Bone marrow (tissue), 2 donors: ENCODE data around the gene METTL17.
A peak's percentile ranks its signal among the peaks of the same experiment; 100 is the strongest.
"Not testable (repeated sequence)": the region's sequence is repeated elsewhere in the genome, so short reads cannot be mapped to it uniquely, and the experiment has no call there.

Experiments
- DNase-seq, 2 donors: peaks; one replicate each; lab custom pipeline; 2025; lab: John Stamatoyannopoulos, UW

Gene METTL17

DNA sequence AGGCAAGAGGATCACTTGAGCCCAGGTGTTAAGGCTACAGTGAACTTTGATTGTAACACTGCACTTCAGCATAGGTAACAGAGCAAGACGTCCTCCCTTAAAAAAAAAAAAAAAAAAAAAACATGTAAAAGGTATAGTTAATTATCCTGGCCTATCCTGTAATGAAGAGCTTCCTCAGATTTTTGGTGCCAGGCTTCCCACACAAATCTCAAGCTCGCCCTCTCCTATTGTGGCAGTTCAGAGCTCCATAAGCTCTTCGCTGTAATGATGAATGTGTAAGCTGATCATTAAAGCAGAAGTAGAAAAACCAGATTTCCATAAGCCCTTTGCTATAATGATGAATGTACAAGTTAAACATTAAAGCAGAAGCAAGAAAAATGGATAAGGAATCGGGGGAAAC is 7.3 kb downstream of the METTL17 start:
- no peak for DNase-seq

DNA sequence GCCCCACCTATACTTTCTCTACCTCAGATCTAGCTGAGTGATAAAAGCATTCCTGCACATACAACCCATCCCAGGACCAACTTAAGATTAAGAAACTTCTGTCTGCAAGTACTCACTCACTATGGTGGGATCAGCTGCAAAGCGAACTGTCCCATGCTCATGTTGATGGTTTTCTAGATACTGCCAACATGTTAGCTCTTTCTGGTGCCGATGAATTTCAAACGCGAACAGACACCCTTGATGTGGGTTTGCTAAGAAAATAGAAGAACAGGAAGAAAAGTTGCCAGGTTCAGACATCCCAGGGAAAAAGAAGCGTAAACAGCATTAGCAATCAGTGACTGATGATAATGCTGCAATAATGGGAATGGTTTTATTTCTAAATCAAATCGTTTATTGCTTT is 7.8 kb downstream of the METTL17 start:
- DNase-seq, result no peak

DNA sequence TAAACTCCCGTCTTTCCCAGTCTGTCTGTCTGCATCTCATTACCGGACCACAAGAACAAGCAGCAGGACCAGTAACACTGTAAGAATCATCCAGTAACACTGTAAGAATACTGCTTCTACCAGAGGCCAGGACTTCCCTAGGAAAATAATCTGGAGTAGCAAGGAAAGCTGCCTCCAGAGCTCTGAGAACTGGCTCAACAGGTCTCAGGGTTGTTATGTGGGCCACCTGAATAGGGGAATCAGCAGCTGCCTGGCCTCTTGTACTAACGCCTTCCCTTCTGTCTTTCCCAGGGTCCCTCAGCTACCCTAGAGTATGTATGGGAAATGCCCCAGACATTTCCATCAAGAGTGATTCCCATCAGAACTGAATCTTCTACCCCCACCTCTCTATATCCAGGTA is 8.4 kb downstream of the METTL17 start:
- DNase-seq, result no peak

DNA sequence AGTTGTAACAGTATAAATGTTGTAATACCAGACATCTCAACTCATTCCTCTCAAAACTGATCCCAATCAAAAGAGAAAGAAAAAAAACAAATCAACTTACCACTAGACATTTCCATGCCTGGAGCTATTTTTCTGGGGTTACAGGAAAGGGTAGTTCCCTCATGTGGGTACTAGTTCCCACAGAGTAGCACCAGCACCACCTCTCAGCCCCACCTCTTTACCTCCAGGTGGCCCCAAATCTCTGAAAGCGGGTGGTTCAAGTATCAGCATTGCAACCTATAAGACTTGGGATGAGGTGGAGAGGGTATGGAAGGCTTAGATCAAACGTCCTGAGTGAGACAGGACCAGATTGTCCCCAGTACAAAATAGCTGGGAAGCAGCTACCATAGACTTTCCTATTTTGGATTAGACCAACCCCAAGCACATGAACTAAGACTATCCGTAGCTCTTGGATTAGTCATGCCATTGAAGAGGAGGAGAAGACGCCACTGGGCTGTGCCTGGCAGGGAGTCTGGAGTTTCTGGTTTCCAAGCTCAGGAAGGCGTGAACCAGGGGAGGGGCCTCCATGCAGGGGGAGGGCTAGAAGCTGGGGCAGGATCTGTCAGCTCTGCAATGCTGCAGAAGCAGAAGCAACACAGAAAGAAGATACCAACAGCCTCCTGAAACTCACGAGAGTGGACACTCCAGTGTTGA is 9.0 kb downstream of the METTL17 start, which contains the start of gene SLC39A2:
Gene SLC39A2 (plus strand): TSS at position 620 of the 693 bp plus-strand sequence. CDS start 154 bp downstream, outside the sequence.
- no peak for DNase-seq

DNA sequence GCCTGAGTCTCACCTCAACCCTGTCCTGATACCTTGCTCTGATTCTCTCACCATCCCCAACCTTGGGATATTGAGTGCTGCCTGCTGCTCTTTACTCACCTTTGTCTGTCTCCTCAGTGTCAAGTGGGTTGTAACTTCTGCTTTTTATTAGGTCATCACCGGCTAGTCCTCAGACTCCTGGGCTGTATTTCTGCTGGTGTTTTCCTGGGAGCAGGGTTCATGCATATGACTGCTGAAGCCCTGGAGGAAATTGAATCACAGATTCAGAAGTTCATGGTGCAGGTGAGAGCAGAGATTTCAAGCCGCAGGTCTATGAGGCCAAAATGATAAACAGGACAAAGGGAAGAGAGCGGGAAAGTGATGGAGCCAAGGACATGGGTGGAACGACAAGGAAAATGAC is 9.8 kb downstream of the METTL17 start:
- DNase-seq, result no peak

DNA sequence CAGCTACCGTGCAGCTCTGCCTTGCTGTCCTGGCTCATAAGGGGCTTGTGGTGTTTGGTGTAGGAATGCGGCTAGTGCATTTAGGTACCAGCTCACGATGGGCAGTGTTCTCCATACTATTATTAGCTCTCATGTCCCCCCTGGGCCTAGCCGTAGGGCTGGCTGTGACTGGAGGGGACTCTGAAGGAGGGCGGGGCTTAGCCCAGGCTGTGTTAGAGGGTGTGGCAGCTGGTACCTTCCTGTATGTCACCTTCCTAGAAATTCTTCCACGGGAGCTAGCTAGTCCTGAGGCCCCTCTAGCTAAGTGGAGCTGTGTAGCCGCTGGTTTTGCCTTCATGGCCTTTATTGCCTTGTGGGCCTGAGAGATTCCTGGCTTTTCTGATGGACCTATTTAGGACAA is 11.4 kb downstream of the METTL17 start:
- no peak for DNase-seq

DNA sequence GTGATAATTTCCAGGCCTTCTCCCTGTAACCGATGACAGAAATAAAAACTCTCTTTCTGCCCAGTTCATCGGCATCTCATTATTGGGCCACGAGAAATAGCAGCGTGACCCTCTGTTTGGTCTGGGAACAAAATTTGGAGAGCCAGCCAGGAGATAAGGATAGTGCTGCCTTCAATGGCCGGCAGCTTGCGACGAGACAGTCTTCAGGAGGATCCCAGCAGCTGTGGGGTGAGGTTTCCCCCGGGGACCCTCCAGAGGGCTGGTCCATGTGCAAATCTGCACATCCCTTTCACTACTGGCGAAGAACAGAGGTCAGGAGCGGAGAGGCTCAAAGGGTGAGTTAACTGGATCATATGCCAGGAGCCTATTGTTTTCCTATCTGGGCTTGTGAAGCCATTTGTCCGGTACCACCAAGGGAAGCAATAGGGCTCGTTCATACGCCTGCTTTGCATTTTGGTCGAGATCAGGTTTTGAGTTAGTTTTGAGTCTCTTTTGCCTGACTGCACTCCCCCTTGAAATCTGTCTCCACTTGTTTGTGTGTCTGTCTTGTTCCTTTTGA is 14.1 kb downstream of the METTL17 start:
- DNase-seq, result no peak

DNA sequence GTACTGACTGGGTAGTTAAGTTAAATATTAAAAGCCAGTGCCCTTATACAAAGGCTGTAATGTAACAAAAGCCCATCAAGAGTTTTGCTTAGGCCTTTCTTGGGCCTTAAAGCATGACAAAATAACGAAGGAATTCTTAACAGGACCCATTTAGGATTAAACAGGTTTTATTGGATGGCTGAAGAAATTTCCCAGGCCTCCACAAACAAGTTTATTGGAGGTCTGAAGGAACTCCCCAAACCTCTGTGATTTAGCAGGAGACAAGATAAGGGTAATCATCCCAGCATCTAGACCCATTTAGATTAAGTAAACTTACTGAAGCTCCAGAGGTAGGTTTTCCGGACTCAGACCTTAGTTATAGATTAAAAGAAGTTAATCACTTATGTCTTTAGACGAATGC is 19.9 kb downstream of the METTL17 start:
- DNase-seq, result not testable (repeated sequence)

DNA sequence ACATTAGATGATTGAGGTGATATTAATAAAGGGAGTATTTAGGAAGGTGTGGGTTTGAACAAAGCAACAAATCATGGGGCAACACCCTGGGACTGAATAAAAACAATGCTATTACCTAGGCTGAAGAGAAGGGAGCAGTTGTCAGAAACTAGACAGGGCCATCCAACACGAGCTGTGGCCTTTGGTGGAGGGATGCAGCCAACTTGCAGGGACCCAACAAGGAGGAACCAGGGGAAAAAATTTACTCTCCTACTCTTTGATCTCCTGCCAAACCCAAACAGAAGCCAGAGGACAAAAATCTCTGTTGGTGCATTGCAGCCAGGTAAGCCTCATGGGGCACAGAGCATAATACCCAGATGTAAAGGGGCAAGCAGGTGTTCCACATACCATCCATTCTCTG is 21.4 kb downstream of the METTL17 start:
- no peak for DNase-seq

DNA sequence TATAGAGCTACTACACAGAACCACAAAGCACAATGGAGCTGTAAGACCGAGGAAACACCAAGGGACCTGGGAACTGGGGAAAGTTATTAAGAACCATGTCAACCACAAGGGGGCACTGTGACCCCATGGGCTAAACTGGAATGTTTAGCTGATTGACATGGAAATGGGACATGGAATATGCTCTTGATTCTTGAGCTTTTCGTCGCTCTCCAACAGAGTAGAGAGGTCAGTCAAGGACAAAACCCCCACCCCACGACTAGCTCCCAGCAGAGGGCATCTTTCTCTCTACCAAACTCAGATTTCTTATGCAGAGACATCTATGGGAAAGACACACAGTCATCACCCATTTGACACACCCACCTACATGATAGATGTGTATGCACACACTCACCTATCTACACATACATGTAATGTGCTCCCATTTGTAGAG is 25.0 kb downstream of the METTL17 start:
- peak; percentile 62 to 70 for DNase-seq

DNA sequence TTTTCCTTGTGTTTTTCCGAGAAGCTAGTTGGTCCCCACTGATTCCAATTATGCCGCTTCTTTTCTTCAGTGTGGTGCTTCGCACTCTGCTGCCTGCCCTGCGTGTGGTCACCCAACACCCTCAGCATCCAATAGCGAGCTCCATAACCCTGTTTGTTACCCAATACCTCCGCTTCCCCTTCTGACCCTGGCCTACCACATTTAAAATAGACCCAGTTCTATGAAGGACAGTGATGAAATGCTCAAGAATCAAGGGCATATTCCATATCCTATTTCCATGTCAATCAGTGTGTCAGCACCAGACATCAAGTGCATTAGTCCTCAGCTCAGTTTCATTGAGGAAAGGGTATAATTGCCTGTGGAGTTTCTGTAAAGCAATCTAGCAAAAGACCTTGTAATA is 25.5 kb downstream of the METTL17 start:
- DNase-seq, result no peak

DNA sequence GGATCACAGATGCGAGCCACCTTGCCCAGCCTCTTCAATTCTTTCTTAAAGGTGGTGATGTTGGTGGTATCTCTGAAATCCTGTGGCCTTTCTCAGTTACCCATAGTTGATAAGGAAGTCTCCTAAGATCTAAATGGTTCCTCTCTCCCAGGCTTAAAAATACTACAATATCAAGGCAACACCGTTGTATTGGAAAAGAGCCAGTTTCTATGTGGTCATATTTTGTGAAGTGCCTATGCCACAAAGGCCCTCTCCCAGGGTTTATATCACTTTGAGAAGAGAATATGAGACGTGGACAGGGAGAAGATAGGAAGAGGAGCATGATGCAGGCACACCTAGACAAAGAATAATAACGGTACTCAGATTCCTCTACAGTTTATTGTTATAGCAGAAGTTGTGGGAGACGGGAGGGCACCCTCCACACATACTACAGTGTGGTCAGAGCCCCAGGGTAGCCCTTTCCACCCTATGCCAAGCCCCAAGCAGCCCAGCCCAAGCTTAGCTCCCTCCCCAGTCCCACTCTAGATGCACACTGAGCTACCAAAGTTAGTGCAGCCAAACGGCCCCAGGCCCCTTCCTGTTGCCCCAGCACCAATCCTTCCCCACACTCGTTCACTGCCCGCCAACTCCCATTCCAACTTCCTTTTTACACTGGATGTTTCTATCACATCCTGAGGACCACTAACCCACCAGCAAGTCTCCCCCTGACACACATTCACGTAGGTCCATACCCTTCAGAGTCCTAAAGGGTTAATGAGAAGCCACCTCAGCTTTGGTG is 26.8 kb downstream of the METTL17 start:
- no peak for DNase-seq

DNA sequence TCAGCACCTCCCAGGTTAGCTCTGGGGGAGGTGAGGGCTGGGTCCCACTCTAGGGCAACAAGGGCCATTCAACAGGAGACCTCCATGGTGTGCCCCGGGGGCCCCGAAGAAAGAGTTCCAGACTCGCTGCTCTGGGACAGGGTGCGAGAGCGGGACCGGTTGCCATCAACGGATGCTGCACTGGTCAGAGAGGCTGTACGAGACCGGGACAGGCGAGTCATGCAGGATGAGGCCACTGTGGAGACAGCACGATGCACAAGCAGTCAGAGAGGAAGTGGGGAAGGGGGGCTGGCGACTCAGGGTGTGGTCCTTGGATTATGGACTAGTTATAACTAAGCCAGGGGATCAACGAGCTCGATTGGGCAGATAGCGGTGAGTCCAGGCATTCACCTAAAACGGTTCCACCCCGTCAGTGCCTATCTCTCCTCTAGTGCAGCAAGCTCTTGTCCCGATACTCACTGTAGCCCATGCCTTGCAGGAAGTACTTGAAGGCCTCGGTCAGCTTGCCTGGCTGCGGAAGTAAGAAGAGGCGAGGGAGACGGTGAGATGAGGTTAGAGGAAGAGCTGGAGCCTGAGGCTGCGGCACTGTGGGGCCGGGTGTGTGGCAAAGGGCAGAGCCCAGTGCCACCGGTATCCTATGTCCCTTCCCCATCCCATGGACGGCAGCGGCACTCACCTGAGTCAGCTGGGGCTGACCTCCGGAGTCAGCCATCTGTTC is 27.9 kb downstream of the METTL17 start:
- no peak for DNase-seq

DNA sequence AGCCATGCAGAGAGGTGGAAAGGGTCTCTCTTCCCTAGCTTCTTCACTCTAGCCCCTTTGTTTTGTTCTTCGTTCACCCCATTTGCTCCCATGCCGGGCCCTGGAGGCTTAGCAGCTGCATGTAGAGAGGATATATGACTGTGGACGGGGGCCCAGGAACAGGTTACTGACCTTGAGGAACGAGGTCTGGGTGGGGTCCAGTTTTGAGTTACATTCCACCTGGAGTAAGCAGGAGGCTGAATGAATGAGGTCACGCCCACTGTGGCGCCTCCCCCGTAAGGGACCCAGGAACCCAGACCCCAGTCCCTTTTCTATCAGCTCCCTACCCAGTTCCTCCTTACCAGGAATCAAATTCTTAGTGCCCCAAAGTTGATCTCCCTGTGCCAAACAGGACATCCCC is 28.5 kb downstream of the METTL17 start:
- no peak for DNase-seq

DNA sequence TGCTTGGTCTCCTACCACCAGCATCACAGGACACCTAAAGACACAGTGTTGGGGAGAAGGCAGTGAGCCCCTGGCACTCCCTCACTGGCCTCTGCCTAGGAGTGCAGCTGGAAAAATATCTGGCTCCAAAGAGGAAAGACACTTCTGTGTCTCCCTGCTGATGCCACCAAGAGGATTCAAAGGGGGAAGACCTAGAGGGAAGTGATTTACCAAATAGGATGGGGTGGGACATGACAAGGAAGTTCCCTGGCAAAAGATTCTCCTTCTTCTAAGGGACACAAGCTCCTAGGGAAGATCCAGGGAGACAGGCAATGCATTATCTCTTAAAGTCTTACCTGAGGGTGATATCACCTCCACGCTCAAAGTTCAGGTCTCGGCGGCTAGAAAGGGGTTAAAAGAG is 29.0 kb downstream of the METTL17 start:
- DNase-seq, result no peak

DNA sequence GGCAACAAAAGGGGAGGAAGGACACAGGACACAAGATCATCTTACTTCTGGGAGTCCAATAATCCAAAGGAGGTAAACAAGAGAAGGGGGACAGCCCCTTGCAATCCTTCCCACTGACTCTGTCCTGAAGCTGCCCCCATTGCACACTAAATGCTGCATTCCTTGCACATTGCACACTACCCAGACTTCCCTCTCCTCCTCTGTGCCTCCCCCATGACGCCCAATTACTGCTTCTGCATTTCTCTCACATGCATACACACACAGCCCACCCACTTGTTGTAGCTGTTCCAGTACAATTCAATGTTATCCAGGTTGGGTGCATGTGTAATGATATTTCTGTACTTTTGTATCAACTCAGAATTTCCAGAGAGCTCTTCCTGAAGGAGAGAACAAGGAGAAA is 29.6 kb downstream of the METTL17 start:
- DNase-seq, result no peak

DNA sequence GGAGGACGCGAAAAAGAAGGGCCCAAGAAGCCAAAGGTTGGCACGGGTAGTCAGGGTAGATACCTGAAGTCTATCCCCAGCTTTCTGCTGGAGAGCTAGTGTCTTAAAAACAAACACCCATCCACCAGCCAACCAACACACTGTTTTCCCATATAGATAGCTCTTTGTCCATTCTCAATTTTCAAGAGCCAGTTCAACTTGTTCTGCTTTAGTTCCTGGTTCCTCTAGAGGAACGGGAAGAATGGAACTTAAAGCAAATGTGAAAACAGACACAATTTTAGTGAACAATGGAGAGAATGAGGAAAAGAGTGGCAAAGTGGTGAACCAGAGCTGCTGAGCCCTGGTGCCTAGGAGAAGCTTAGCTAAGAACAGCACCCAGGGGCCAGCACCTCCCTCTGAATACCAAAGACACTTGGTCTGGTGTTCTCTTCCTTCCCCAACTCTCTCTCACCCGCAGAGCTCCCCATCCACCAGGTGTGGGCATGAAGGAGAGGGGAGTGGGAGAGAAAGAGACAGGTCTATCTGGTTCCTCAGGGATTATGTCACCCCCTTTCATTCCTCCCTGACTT is 31.3 kb downstream of the METTL17 start:
- DNase-seq, result no peak

DNA sequence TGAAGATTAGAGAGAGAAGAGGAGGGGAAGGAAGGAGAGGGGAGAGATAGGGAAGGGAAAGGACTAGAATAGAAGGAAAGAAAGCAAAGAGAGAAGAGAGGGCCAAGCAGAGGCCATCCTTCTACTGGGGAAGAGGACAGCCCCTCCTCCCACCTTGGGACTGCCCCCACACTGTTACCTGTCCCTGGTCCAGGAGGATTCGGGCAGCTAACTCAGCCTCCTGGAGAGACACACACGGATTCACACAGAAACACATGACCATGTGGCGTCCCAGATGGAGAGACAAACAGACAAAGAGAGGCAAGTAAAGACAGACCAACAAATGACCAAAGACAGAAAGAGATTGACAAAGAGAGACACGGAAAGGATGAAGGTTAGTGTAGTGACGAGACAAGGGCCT is 32.9 kb downstream of the METTL17 start:
- DNase-seq, result no peak

DNA sequence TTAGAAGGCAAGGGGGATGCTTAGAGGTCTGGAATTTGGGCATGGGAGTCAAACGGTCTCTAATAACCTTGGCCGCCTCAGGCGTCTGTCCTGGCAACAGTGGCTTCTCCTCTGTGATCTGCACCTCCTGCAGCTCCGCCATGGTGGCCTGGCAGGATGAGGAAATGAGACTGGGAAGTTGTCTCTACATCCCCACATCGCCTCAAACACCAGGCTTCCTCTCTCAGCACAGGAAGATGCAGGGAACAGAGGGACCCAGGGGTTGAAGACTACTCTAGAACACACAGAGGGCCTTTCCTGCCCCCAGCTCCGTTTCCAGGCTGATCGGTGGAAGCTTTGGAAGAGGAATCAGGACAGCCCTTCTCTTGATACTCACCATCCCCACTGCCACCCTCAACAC is 33.4 kb downstream of the METTL17 start:
- no peak for DNase-seq

DNA sequence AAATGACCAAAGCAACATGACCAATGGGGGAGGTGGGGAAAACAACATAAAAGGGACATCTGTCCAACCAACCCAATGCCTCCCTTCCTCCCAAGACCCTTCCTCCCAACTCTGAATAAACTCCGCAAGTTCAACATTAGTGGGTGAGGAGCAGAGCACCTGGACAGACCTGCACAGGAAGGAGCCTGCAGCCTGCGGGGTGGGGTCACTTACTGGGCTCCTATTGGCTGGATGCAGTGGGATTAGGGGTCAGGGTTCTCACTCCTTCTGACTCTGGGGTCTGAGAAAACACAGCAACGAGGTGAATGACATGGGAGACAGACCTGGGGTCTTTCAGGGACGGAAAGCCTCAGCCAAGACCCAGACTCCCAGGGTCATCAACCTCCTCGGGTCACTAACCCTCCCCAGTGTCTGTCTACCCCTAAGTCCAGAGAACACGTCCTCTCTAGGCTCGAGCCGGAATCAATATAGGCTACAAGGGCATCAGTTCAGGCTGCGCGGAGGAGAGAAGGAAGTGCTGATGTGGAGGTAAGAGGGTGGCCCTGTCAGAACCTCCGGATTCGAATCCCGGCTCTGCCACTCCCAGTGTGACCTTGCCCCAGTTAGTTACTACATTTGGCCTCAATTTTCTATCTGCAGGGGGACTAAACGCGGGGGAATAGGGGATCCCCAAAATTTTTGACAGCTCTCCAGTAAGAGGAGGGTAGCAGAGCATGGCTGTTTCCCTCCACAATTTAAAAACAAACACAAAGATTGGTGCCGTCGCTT is 34.2 kb downstream of the METTL17 start:
- no peak for DNase-seq

DNA sequence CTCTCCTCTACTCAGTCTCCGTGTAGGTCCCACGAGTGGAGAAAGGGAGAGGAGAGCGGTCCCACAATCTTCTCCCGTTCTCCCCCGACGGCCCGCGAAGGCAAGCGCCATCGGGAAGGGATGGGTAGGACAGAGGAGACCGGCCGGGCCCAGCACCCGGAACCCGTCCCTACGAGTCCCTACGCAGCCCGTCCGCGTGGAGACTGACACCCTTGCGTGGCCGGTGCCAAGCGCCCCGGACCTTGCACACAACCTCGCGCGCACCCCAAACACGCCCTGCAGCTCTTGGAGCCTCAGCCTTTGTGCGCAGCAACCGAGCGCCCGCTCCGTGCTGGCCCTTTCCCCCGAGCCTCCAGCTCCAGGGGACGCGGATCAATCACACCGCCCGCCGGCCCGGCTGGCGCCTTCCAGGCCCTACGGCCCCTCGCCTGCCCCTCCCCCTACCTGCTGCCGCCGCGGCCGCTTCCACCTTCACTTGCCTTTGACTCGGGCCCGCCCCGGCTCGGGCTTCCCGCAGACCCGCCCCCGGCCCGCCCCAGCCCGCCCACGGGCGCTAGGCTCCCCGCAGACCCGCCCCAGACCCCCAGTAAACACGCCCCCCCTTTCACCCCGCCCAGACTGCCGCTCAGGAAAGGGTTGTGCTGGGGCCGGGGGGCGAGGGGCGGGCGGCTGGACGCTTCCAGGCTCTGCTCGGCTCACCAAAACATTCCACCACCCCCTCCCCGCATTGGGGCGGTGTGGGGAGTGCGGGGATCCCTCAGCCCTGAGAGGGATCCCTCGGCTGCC is 35.0 kb downstream of the METTL17 start, which contains the start of gene NDRG2:
Gene NDRG2 (minus strand): TSS at position 477 of the 786 bp plus-strand sequence. CDS start 1,746 bp downstream, outside the sequence.
- DNase-seq, result no peak
